GM12878 (cell line): ENCODE measurements around the gene KRCC1.

Source experiments
- IKZF1 ChIP-seq: fragments of 450-650 bp; conservative IDR thresholded peaks from 2 replicates; pipeline ENCODE4 v1.6.1; 2017; ENCODE audit warnings: antibody characterized with exemption, mild to moderate bottlenecking
- RFX5 ChIP-seq: IDR thresholded peaks from 2 replicates; pipeline ENCODE4 v1.6.1; 2011; ENCODE audit warnings: low read depth, low read length, improper control_type of control experiment
- YY1 ChIP-seq: IDR thresholded peaks from 2 replicates; pipeline ENCODE4 v1.6.1; 2011; ENCODE audit warnings: low read depth, mild to moderate bottlenecking, low read length
- ZNF217 ChIP-seq: fragments of 450-650 bp; IDR thresholded peaks from 2 replicates; pipeline ENCODE4 v1.6.1; 2017; ENCODE audit warnings: antibody characterized with exemption, mild to moderate bottlenecking
- TF ChIP-seq, protein P1 (sequence below): IDR thresholded peaks from 2 replicates; pipeline ENCODE4 v1.6.1; 2012; ENCODE audit warnings: low read depth, low read length, improper control_type of control experiment
- TF ChIP-seq, protein P2 (sequence below), 3 experiments: IDR thresholded peaks in 2 of 3; conservative IDR thresholded peaks in 1 of 3; 2 replicates each; pipeline ENCODE4 v1.5.1; 2011; ENCODE audit warnings: low read depth in 3 of 3, low read length in 3 of 3, mild to moderate bottlenecking in 3 of 3, control low read depth in 2 of 3, moderate library complexity in 2 of 3, inconsistent platforms in 1 of 3, mixed read lengths in 1 of 3; ENCODE audit not compliant: control insufficient read depth in 2 of 3, insufficient read depth in 1 of 3; ENCODE audit errors: extremely low read depth in 1 of 3

DNA sequence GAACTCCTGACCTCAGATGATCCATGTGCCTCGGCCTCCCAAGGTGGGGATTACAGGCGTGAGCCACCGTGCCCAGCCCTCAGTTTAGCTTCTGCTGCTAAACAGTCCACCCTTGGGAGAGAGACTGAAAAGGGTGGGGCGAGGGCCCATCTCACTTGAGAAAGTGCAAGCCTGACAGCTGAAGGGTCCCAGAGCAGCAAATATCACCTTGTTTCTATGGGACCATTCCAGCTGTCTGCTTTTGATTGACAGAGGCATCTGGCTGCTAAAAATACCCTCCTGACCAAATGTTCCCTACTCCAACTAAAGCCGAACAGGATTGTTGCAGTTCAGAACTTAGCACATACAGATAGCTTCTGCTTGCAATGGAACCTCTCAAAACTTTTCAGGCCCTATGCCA is 11.6 kb upstream of the KRCC1 start:
- TF ChIP-seq, protein P1, sequence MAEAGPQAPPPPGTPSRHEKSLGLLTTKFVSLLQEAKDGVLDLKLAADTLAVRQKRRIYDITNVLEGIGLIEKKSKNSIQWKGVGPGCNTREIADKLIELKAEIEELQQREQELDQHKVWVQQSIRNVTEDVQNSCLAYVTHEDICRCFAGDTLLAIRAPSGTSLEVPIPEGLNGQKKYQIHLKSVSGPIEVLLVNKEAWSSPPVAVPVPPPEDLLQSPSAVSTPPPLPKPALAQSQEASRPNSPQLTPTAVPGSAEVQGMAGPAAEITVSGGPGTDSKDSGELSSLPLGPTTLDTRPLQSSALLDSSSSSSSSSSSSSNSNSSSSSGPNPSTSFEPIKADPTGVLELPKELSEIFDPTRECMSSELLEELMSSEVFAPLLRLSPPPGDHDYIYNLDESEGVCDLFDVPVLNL = no peak
- TF ChIP-seq YY1 = no peak
- TF ChIP-seq, protein P2, sequence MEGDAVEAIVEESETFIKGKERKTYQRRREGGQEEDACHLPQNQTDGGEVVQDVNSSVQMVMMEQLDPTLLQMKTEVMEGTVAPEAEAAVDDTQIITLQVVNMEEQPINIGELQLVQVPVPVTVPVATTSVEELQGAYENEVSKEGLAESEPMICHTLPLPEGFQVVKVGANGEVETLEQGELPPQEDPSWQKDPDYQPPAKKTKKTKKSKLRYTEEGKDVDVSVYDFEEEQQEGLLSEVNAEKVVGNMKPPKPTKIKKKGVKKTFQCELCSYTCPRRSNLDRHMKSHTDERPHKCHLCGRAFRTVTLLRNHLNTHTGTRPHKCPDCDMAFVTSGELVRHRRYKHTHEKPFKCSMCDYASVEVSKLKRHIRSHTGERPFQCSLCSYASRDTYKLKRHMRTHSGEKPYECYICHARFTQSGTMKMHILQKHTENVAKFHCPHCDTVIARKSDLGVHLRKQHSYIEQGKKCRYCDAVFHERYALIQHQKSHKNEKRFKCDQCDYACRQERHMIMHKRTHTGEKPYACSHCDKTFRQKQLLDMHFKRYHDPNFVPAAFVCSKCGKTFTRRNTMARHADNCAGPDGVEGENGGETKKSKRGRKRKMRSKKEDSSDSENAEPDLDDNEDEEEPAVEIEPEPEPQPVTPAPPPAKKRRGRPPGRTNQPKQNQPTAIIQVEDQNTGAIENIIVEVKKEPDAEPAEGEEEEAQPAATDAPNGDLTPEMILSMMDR (IDR thresholded peaks at IDR 0.05 in 2 of 3, conservative IDR thresholded peaks at IDR 0.05 in 1 of 3; ENCODE audit: control insufficient read depth in 2 of 3, extremely low read depth in 1 of 3, insufficient read depth in 1 of 3, low read depth in 3 of 3, low read length in 3 of 3) = no peak
- TF ChIP-seq IKZF1 = no peak
- no peak for TF ChIP-seq RFX5
- TF ChIP-seq ZNF217 = no peak
